Transverse colon (tissue), 4 donors: ENCODE data around the gene DNAJB11.

Source experiments
- POLR2A ChIP-seq: fragments of 450-650 bp; IDR thresholded peaks from one replicate; pipeline ENCODE4 v1.6.1; 2016; ENCODE audit warnings: antibody characterized with exemption, mild to moderate bottlenecking, moderate library complexity
- POLR2AphosphoS5 ChIP-seq, 3 donors: sonication (generic); formaldehyde crosslinking; IDR thresholded peaks; one replicate each; pipeline ENCODE4 v1.6.1; 2016; ENCODE audit warnings: antibody characterized with exemption in 3 of 3
- TF ChIP-seq, protein P1 (sequence below), 5 experiments: fragments of 200-600 bp in 3 of 5; fragments of 450-650 bp in 2 of 5; sonication (generic) in 3 of 5; IDR thresholded peaks; 1 replicate in 2 of 5; 2 replicates in 3 of 5; pipeline ENCODE4 v1.5.1; 2016 to 2017; ENCODE audit warnings: antibody characterized with exemption in 5 of 5, inconsistent platforms in 3 of 5, mild to moderate bottlenecking in 2 of 5, moderate library complexity in 1 of 5

DNA sequence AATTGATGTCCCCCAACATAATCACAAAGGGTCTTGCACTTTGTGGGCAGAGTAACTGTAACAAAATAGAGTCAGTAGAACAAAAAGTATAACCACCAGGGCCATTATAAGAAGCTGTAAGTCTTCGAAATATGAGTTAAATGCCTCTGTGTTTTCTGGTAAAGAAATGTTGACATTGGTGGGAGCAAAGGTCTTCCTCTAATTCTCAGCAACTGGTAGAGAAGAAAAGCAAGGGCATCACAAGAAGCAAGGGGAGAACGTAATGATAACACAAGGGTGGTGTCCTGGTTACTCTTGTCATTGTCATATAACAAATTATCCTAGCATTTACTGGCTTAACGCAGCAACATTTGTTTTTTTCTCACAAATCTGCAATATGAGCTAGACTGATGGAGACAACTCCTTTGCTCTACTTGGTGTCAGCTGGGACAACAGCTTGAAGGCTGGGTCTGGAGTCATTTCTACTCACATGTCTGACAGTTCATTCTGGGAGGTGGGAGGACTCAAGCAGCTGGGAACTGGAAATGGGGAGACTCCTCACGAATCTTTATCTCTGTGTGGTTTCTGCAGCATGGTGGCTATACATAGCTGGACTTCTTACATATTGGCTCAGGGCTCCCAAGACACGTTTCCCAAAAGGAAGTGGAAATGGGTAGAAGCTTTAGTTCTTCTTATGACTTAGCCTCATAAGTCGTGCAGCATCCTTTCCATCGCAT lies 20.2 kb downstream of the DNAJB11 start:
- TF ChIP-seq, protein P1, sequence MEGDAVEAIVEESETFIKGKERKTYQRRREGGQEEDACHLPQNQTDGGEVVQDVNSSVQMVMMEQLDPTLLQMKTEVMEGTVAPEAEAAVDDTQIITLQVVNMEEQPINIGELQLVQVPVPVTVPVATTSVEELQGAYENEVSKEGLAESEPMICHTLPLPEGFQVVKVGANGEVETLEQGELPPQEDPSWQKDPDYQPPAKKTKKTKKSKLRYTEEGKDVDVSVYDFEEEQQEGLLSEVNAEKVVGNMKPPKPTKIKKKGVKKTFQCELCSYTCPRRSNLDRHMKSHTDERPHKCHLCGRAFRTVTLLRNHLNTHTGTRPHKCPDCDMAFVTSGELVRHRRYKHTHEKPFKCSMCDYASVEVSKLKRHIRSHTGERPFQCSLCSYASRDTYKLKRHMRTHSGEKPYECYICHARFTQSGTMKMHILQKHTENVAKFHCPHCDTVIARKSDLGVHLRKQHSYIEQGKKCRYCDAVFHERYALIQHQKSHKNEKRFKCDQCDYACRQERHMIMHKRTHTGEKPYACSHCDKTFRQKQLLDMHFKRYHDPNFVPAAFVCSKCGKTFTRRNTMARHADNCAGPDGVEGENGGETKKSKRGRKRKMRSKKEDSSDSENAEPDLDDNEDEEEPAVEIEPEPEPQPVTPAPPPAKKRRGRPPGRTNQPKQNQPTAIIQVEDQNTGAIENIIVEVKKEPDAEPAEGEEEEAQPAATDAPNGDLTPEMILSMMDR (IDR thresholded peaks at IDR 0.05), result no peak
- TF ChIP-seq POLR2A, result no peak
- no peak for TF ChIP-seq POLR2AphosphoS5 (IDR thresholded peaks at IDR 0.05)
